PC-9 (cell line): Measurements from ENCODE around the gene RAPGEF1. TPM values are rescaled to one million over a fixed set of nuclear protein-coding genes. Genes with fewer than 3 reads are reported as not detected.

ENCODE experiments used
- BruUV-seq: library from RNA; stranded (reverse); fragments of 400-500 nt; replicated peaks from 2 replicates; lab custom pipeline; 2021; lab: Mats Ljungman, UMichigan
- CTCF ChIA-PET: fragments of 300-600 bp; sonication (Branson Sonifier 250); formaldehyde crosslinking; loops from one replicate; lab custom pipeline; 2022; ENCODE audit warnings: antibody characterized with exemption; lab: Charles Lee
- POLR2A ChIA-PET: fragments of 300-600 bp; sonication (Branson Sonifier 250); formaldehyde crosslinking; loops from one replicate; lab custom pipeline; 2022; ENCODE audit warnings: antibody characterized with exemption; ENCODE audit not compliant: unreplicated experiment; lab: Charles Lee
- DNase-seq, 2 experiments: peaks; one replicate each; pipeline versions ENCODE4 v3.0.0 to v3.0.0-alpha.2; 2015 to 2022; ENCODE audit warnings: mixed read lengths in 1 of 2
- H2AFZ ChIP-seq: fragments of 200-600 bp; sonication (generic); 2 replicates; pipeline ENCODE4 v1.8.1; 2017; ENCODE audit warnings: antibody characterized with exemption
- H3F3A ChIP-seq: fragments of 200-600 bp; sonication (generic); 2 replicates; pipeline ENCODE4 v1.8.1; 2017; ENCODE audit warnings: antibody characterized with exemption, mild to moderate bottlenecking, low read depth; ENCODE audit not compliant: insufficient read depth
- H3K27ac ChIP-seq: fragments of 200-600 bp; sonication (generic); 2 replicates; pipeline ENCODE4 v1.6.1; 2016; ENCODE audit warnings: mixed run types
- H3K27me3 ChIP-seq: fragments of 200-600 bp; sonication (generic); 2 replicates; pipeline ENCODE4 v1.6.1; 2016; ENCODE audit warnings: low read depth, mixed run types; ENCODE audit not compliant: insufficient read depth
- H3K36me3 ChIP-seq: fragments of 200-600 bp; sonication (generic); 2 replicates; pipeline ENCODE4 v1.6.1; 2016; ENCODE audit warnings: low read depth, mixed run types
- H3K4me1 ChIP-seq: fragments of 200-600 bp; sonication (generic); replicated peaks from 2 replicates; pipeline ENCODE4 v1.6.1; 2016; ENCODE audit warnings: mixed run types; ENCODE audit not compliant: insufficient read depth
- H3K4me2 ChIP-seq: fragments of 200-600 bp; sonication (generic); 2 replicates; pipeline ENCODE4 v1.6.1; 2017; ENCODE audit warnings: mixed run types
- H3K4me3 ChIP-seq: fragments of 200-600 bp; sonication (generic); 2 replicates; pipeline ENCODE4 v1.6.1; 2016; ENCODE audit warnings: mixed run types
- H3K79me2 ChIP-seq: fragments of 200-600 bp; sonication (generic); 2 replicates; pipeline ENCODE4 v1.6.1; 2017; ENCODE audit warnings: low read depth, mixed run types
- H3K9me2 ChIP-seq: fragments of 200-600 bp; sonication (generic); 2 replicates; pipeline ENCODE4 v1.8.1; 2017; ENCODE audit warnings: mild to moderate bottlenecking; ENCODE audit not compliant: insufficient read depth
- H3K9me3 ChIP-seq: fragments of 200-600 bp; sonication (generic); 2 replicates; pipeline ENCODE4 v1.8.1; 2016; ENCODE audit warnings: low read depth; ENCODE audit not compliant: insufficient read depth
- H4K20me1 ChIP-seq: fragments of 200-600 bp; sonication (generic); 2 replicates; pipeline ENCODE4 v1.8.1; 2017; ENCODE audit not compliant: insufficient read depth
- CTCF ChIP-seq: fragments of 200-600 bp; sonication (generic); conservative IDR thresholded peaks from 2 replicates; pipeline ENCODE4 v1.6.1; 2017; ENCODE audit warnings: mixed run types, antibody characterized with exemption, mild to moderate bottlenecking, moderate library complexity
- EZH2 ChIP-seq: fragments of 200-600 bp; sonication (generic); IDR thresholded peaks from 2 replicates; pipeline ENCODE4 v1.8.0; 2017; ENCODE audit warnings: antibody characterized with exemption, low read depth
- intact Hi-C: fragments of 100-400 bp; cut with micrococcal nuclease; formaldehyde crosslinking; loops from one replicate; pipeline ENCODE4 v1.10.0; 2022; ENCODE audit not compliant: unreplicated experiment
- total RNA-seq: library from RNA; stranded (reverse); gene quantifications from 2 replicates; pipeline ENCODE4 v1.2.3, GENCODE V29; 2021

Gene RAPGEF1
- total RNA-seq, 1 experiment from 2014 or later: 66.5 TPM

DNA sequence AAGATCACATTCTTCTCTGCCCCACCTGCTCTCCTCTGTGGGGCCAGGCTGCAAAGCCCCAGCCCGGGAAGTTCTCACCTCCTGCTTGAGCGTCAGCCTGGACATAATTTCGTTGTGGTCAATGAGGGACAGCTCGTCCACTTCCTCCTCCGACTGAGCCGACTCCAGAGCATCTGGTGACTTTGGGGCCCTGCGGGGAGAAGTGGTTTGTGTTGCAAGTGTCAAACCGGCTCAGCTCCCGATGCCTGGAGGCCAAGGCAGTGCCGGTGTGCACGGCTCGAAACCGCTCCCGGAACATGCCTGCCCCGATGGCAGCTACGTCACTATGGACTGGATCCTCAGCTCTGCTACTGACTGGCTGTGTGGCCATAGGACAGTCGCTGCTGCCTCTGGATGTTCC, 141.8 kb downstream of the RAPGEF1 start:
- intact Hi-C loops: no loop called here
- no peaks in the 10 kb centered on the region for H3K79me2 ChIP-seq
- no peak for TF ChIP-seq EZH2
- TF ChIP-seq CTCF: no peak
- H3K36me3 ChIP-seq: no peaks in the 10 kb centered on the region
- POLR2A ChIA-PET: no interaction called here
- H3K4me1 ChIP-seq: peaks cover 10% of the 10 kb centered on the region
- CTCF ChIA-PET: no interaction called here
- no peak for DNase-seq
- no peaks in the 10 kb centered on the region for H3F3A ChIP-seq
- BruUV-seq: no TSS peak
- no peaks in the 10 kb centered on the region for H3K27me3 ChIP-seq
- H3K27ac ChIP-seq: no peak overlapping the region
- H3K4me3 ChIP-seq: no peak overlapping the region
- H3K9me2 ChIP-seq: no peaks in the 10 kb centered on the region
- H3K9me3 ChIP-seq: no peaks in the 10 kb centered on the region
- H4K20me1 ChIP-seq: no peaks in the 10 kb centered on the region
- no peak overlapping the region for H3K4me2 ChIP-seq
- H2AFZ ChIP-seq: no peak overlapping the region

- BruUV-seq: no TSS peak
- no peak overlapping the region for H3K4me3 ChIP-seq
- H3K4me1 ChIP-seq: peaks cover 10% of the 10 kb centered on the region
- intact Hi-C loops: no loop called here
- no peak overlapping the region for H3K4me2 ChIP-seq
- no peak overlapping the region for H2AFZ ChIP-seq
- ChIA-PET CTCF (no interaction called here), POLR2A (no interaction called here)
- no peaks in the 10 kb centered on the region for H4K20me1 ChIP-seq
- no peaks in the 10 kb centered on the region for H3K79me2 ChIP-seq
- no peak for DNase-seq
- no peak for TF ChIP-seq CTCF
- TF ChIP-seq EZH2: no peak
- H3K9me3 ChIP-seq: no peaks in the 10 kb centered on the region
- no peaks in the 10 kb centered on the region for H3F3A ChIP-seq
- no peak overlapping the region for H3K27ac ChIP-seq
- H3K9me2 ChIP-seq: no peaks in the 10 kb centered on the region
- no peaks in the 10 kb centered on the region for H3K27me3 ChIP-seq
- no peaks in the 10 kb centered on the region for H3K36me3 ChIP-seq
Measured at GRCh38 chr9:131597246-131597645, 142.6 kb downstream of the RAPGEF1 start.

GRCh38 chr9:131596430-131596743, 143.5 kb downstream of the RAPGEF1 start:
- ChIA-PET CTCF (no interaction called here), POLR2A (no interaction called here)
- no peaks in the 10 kb centered on the region for H3K79me2 ChIP-seq
- H3K9me3 ChIP-seq: no peaks in the 10 kb centered on the region
- H3F3A ChIP-seq: no peaks in the 10 kb centered on the region
- H3K27ac ChIP-seq: no peak overlapping the region
- peaks cover 10% of the 10 kb centered on the region for H3K4me1 ChIP-seq
- H4K20me1 ChIP-seq: no peaks in the 10 kb centered on the region
- no peak overlapping the region for H3K4me3 ChIP-seq
- no peaks in the 10 kb centered on the region for H3K36me3 ChIP-seq
- H3K27me3 ChIP-seq: no peaks in the 10 kb centered on the region
- BruUV-seq: no TSS peak
- H3K9me2 ChIP-seq: no peaks in the 10 kb centered on the region
- DNase-seq: no peak
- intact Hi-C loops: no loop called here
- H3K4me2 ChIP-seq: no peak overlapping the region
- TF ChIP-seq EZH2: no peak
- H2AFZ ChIP-seq: no peak overlapping the region
